Measurements from ENCODE around the gene TEX264.

DNA sequence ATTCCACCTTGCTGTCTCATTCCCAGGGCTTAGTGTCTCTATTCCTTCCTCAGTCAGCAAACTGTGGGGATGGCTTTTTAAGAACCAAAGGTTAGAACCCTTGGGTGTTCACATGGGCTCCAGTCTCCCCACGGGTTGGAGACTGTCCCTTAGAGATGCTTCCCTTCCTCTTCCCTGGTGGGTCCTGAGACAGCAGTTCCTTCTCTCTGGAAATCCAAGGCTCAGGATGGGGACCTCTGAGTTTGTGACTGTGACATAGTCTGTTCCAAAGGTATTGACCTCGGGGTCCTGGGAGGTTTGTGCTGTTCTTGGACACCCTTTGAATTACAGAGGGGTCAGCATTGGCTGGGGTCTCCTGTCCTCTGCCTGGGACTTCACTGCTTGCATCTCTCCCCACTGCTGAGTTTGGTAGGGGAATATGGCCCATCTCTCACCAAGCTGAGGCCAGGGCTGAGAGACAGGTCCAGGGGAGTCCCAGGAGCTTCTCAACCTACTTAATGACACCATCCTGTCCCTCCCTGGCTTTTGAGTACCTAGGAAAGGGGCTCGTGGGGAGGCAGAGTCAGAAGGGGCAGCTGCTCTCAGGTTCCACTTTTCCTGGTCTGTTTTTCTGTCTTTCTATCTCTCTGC lies 37.3 kb downstream of the TEX264 start:
- no peak for TF ChIP-seq CTCF (IDR thresholded peaks at IDR 0.05; ENCODE audit: poor library complexity)
- TF ChIP-seq EZH2 (IDR thresholded peaks at IDR 0.05; ENCODE audit: borderline replicate concordance) = no peak
- TF ChIP-seq EZH2phosphoT487 (IDR thresholded peaks at IDR 0.05; ENCODE audit: low read depth, severe bottlenecking, unreplicated experiment) = no peak
